ENCODE results near the gene MON1A.

Gene MON1A
- long read RNA-seq, transcript MON1A-203 (5 exons, 1,617 nt) = major isoform, 8 of 23 reads
- long read RNA-seq, transcript MON1A-201 (6 exons, 2,370 nt) = major isoform, 8 of 23 reads
- long read RNA-seq, partial matches to known transcripts = 0 of 23 reads
- long read RNA-seq, other reads (novel, unspliced or antisense) = 7 of 23 reads

GRCh38 chr3:49929291-49930167, at the start of gene MON1A:
MON1A (minus strand) TSS chr3:49929811; CDS start chr3:49913346, 16,465 bp downstream.
- no peak for TF ChIP-seq GABPA (IDR thresholded peaks at IDR 0.05; ENCODE audit: low read depth)
- 0 out of 2 replicates have a peak, but pooled peaks have one; percentile 20 for TF ChIP-seq POLR2AphosphoS5 (IDR thresholded peaks at IDR 0.05; ENCODE audit: low read depth)
- DNase-seq (ENCODE audit: low read depth in 1 of 2, low spot score in 1 of 2) = peak; percentile 66 to 87
- no peaks in the 10 kb centered on the region for H3K27me3 ChIP-seq (ENCODE audit: insufficient read depth, poor library complexity, severe bottlenecking)
- H3K4me3 ChIP-seq (replicated peaks; ENCODE audit: insufficient read depth, low read length) = peak within 1 kb of the TSS; percentile 76
- peak within 1 kb of the TSS; percentile 55 for H3K27ac ChIP-seq (replicated peaks)

GRCh38 chr3:49976942-49977341, 47.3 kb upstream of the MON1A start:
- DNase-seq (ENCODE audit: low read depth in 1 of 2, low spot score in 1 of 2) = no peak
- Histone ChIP-seq H3K27me3 (ENCODE audit: insufficient read depth, poor library complexity, severe bottlenecking) (no peaks in the 10 kb centered on the region), H3K4me3 (replicated peaks; ENCODE audit: insufficient read depth, low read length) (no peak overlapping the region), H3K27ac (replicated peaks) (no peak overlapping the region)
- no peak for TF ChIP-seq GABPA (IDR thresholded peaks at IDR 0.05; ENCODE audit: low read depth)

GRCh38 chr3:49972656-49973055, 43.0 kb upstream of the MON1A start:
- Histone ChIP-seq H3K27me3 (ENCODE audit: insufficient read depth, poor library complexity, severe bottlenecking) (no peaks in the 10 kb centered on the region), H3K27ac (replicated peaks) (no peak overlapping the region), H3K4me3 (replicated peaks; ENCODE audit: insufficient read depth, low read length) (no peak overlapping the region)
- DNase-seq (ENCODE audit: low read depth in 1 of 2, low spot score in 1 of 2) = no peak
- no peak for TF ChIP-seq REST (IDR thresholded peaks at IDR 0.05; ENCODE audit: insufficient replicate concordance, low read depth)
- TF ChIP-seq GABPA (IDR thresholded peaks at IDR 0.05; ENCODE audit: low read depth) = no peak

GRCh38 chr3:49968346-49968745, 38.7 kb upstream of the MON1A start:
- H3K27me3 ChIP-seq (ENCODE audit: insufficient read depth, poor library complexity, severe bottlenecking) = no peaks in the 10 kb centered on the region
- DNase-seq (ENCODE audit: low read depth in 1 of 2, low spot score in 1 of 2) = no peak
- TF ChIP-seq CTCF (IDR thresholded peaks at IDR 0.05; ENCODE audit: insufficient read depth, low read length) = no peak
- TF ChIP-seq POLR2AphosphoS5 (IDR thresholded peaks at IDR 0.05; ENCODE audit: low read depth) = no peak
- TF ChIP-seq GABPA (IDR thresholded peaks at IDR 0.05; ENCODE audit: low read depth) = no peak
- TF ChIP-seq REST (IDR thresholded peaks at IDR 0.05; ENCODE audit: insufficient replicate concordance, low read depth) = no peak
- TF ChIP-seq SPI1 (IDR thresholded peaks at IDR 0.05; ENCODE audit: borderline replicate concordance, low read depth) = no peak
- H3K27ac ChIP-seq (replicated peaks) = no peak overlapping the region
- no peak overlapping the region for H3K4me3 ChIP-seq (replicated peaks; ENCODE audit: insufficient read depth, low read length)

- Histone ChIP-seq H3K27me3 (ENCODE audit: insufficient read depth, poor library complexity, severe bottlenecking) (no peaks in the 10 kb centered on the region), H3K4me3 (replicated peaks; ENCODE audit: insufficient read depth, low read length) (no peak overlapping the region), H3K27ac (replicated peaks) (no peak overlapping the region)
- TF ChIP-seq POLR2AphosphoS5 (IDR thresholded peaks at IDR 0.05; ENCODE audit: low read depth) (no peak), REST (IDR thresholded peaks at IDR 0.05; ENCODE audit: insufficient replicate concordance, low read depth) (no peak), GABPA (IDR thresholded peaks at IDR 0.05; ENCODE audit: low read depth) (no peak), CTCF (IDR thresholded peaks at IDR 0.05; ENCODE audit: insufficient read depth, low read length) (no peak), SPI1 (IDR thresholded peaks at IDR 0.05; ENCODE audit: borderline replicate concordance, low read depth) (no peak)
- no peak for DNase-seq (ENCODE audit: low read depth in 1 of 2, low spot score in 1 of 2)
Measured at GRCh38 chr3:49967291-49967690, 37.7 kb upstream of the MON1A start.
